Mucosa of gallbladder (tissue), 1 donor: ENCODE results near the gene TTC33. TPM values are rescaled to one million over a fixed set of nuclear protein-coding genes. Genes with fewer than 3 reads are reported as not detected.
A peak's percentile ranks its signal among the peaks of the same experiment; 100 is the strongest.
"Not testable (repeated sequence)": the region's sequence is repeated elsewhere in the genome, so short reads cannot be mapped to it uniquely, and the experiment has no call there.

Source experiments
- DNase-seq: peaks from one replicate; pipeline ENCODE4 v3.0.0-alpha.2; 2020; ENCODE audit warnings: low spot score
- total RNA-seq: library from RNA; stranded (reverse); gene quantifications from one replicate; pipeline ENCODE4 v1.2.1, GENCODE V29; 2021
- donor health status: DM: no; HTN: no; CAD: no.

The TTC33 gene
- total RNA-seq, 1 donor from 2014 or later, result 17.6 TPM

DNA sequence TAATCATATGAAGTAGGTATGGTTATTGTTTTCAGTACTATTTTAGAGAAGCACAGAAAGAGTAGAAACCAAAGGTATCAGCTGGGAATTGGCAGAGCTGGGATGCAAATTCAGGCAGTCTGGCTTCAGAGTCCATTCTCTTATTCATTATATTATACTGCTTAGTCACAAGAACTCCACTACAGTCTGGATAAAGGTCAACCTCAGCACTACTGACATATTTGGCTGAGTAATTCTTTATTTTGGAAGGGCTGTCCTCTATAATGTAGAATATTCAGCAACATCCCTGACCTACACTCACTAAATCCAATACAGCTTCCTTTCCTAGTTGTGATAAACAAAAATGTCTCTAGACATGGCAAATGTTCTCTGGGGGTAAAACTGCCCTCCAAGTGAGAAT lies 38.5 kb downstream of the TTC33 start:
- DNase-seq, result no peak

DNA sequence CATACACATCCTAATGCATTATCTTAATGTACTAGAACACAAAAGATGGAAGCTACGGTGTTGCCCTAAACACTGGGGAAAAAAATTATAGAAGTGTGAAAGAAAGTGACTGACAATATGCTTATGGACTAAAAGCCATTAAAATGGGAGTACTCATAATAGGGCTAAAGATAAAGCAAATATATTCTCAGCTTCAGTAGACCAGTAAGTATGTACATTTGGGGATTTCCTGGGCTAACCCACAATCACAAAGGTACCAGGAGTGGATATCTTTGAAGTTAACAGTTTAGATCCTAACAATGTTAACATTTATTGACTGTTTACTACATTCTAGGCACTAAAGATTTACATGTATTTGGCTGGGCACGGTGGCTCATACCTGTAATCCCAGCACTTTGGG lies 39.2 kb downstream of the TTC33 start:
- DNase-seq, result no peak

DNA sequence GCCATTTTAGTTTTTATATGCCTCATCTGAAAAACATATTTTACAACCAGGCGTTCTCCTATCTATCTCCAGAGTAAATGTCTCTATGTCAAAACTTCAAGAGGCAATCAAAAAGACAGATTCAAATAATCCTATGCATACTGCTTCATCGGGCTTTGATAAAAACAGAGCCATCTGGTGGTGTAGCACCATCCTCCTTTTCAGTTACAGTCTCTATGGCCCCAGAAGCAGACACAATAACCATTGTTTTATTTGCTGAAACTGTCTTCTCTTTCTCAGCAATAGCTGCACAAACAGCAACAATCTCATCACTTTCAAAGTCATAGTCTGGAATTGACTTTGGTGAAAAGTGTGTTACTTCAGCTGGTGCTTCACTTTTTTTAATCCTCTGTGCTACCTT lies 39.8 kb downstream of the TTC33 start:
- DNase-seq, result no peak

DNA sequence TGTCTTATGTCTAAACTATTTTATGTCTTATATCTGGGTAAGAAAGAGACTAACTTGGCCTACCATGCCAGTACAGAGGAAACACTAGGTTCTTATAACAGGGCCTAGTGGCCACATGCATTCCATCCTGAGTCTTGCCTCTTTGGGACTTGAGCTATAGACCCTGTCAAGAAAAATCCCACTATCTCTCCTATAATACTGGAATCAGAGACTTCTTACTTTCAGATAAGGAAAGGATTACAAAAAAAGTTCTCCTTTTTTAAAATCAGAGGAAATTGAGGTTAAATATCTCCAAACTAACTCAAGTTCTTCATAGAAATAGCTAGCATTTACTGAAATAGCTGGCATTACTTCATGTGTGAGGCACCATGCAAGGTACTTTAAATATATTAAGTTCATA lies 41.8 kb downstream of the TTC33 start:
- DNase-seq, result no peak

DNA sequence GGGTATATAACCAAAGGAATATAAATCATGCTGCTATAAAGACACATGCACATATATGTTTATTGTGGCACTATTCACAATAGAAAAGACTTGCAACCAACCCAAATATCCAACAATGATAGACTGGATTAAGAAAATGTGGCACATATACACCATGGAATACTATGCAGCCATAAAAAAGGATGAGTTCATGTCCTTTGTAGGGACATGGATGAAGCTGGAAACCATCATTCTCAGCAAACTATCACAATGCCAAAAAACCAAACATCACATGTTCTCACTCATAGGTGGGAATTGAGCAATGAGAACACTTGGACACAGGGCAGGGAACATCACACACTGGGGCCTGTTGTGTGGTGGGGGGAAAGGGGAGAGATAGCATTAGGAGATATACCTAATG lies 45.2 kb downstream of the TTC33 start:
- DNase-seq, result not testable (repeated sequence)

DNA sequence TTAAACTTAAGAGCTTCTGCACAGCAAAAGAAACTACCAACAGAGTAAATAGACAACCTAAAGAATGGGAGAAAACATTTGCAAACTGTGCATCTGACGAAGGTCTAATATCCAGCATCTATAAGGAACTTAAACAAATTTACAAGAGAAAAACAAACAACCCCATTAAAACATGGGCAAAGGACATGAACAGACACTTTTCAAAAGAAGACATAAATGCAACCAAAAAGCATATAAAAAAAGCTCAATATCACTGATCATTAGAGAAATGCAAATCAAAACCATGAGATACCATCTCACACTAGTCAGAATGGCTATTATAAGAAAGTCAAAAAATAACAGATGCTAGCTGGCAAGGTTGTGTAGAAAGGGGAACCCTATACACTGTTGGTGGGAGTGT lies 50.3 kb downstream of the TTC33 start:
- not testable (repeated sequence) for DNase-seq

DNA sequence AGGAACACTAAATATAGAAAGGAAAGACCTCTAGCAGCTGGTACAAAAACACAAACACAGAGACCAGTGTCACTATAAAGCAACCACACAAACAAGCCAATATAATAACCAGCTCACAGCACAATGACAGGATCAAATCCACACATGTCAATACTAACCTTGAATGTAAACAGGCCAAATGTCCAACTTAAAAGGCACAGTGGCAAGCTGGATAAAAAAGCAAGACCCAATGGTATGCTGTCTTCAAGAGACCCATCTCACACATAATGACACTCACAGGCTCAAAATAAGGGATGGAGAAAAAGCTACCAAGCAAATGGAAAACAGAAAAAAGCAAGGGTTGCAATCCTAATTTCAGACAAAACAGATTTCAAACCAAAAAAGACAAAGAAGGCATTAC lies 53.7 kb downstream of the TTC33 start:
- not testable (repeated sequence) for DNase-seq

DNA sequence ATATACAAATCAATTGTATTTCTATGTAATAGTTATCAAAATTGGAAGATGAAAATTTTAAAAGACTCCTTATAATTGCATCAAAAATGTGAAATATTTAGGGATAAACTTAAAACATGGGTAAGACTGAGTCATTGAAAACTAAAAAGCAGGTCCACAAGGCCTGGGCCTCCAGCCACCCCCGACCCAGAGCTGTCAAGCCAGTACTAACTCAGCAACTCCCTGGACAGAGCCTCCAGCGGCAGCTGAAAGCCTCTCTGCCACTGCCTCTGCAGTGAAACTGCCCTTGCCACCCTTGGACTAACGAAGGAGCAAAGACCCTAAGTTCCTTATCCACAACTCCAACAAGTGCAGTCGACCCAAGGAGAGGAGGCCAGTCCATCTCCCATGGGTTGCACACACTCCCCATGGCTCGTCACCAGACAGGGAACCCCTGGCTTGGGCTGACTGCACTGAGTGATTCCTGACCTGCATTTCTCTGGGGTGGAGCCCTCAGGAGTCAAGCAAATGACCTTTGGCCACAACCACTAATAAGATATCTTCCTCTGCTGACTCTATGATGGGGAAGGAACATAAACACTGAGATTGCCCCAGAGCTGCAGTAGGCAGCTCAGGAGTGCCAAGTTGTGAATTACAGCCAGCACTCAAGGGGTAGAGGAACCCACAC lies 55.5 kb downstream of the TTC33 start:
- no peak for DNase-seq

DNA sequence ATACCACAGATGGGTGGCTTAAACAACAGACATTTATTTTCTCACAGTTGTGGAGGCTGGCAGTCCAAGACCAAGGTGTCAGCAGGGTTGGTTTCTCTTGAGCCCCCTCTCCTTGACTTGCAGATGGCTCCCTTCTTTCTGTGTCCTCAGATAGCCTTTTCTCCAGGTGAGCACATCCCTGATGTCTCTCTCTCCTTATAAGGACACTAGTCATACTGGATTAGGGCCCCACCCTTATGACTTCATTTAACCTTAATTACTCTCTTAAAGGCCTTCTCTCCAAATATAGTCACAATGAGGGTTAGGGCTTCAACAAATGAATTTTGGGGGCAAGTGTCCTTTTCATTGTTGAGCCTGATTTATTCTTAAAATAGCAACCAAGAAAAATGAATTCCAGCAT lies 61.3 kb downstream of the TTC33 start:
- no peak for DNase-seq

DNA sequence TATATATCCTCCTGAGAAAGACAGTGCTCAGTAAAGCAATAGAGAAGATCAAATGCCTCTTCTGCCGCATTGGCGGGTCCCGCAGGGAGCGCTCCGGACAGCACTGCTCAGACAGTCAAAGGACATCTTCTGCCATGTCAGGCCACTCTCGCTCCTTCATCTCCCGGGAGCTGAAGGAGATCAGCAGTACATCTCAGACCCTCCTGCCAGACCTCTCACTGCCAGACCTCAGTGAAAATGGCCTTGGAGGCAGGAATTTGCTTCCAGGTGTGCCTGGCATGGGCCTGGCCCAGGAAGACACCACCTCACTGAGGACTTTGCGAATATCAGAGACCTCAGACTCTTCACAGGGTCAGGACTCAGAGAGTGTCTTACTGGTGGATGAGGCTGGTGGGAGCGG lies 63.9 kb downstream of the TTC33 start:
- DNase-seq, result no peak

DNA sequence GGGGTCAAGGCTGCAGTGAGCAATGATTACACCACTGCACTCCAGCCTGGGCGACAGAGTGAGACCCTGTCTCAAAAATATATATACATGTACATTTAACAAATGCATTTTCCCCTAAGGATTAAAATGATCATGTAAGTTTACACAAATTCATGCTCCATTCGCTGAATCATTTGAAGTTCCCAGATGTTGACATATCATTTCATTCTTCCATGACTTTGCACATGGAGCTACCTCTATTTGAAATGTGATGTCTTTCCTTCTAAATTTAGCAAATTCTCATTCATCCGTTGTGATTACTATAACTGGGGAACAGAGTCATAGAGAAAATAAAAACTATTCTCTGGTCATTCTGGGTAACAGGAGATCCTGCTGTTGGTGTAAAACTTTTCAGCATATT lies 65.5 kb downstream of the TTC33 start:
- no peak for DNase-seq

DNA sequence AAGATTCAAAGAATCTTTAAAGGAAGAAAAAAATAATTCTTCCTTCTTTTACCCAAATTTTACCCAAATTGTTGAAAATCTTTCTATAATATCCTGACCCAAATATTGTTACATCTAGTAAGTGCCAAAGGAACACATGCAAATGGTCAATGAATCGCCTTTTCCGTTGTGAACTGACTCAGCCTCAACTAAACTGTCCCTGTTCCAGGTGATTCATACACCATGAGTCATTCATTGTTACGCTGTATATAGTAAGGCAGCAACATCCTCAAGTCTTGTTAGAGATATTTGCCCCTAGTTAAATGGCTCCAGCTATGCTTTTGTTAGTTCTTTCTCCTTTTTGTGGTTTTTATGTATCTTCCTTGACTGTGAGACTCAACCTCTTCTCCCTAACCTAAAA lies 66.3 kb downstream of the TTC33 start:
- DNase-seq, result no peak

DNA sequence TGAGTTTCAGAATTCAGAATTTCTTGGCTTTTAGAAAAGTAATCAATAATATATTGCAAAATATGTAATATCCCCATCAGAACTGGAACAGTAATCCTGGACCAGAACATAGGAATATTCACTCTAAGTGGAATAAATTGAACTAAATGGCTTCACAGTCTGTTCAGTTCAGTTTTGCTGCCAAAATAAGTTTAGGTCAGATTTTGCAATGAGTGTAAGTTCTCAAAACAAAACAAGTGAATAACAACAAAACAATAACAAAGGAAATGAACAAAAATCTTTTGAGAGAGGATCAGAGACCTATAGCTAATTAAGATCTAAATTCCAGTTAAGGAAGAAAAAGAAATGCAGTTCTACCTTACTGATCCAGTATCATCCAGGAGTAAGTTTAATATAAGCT lies 66.8 kb downstream of the TTC33 start:
- no peak for DNase-seq

DNA sequence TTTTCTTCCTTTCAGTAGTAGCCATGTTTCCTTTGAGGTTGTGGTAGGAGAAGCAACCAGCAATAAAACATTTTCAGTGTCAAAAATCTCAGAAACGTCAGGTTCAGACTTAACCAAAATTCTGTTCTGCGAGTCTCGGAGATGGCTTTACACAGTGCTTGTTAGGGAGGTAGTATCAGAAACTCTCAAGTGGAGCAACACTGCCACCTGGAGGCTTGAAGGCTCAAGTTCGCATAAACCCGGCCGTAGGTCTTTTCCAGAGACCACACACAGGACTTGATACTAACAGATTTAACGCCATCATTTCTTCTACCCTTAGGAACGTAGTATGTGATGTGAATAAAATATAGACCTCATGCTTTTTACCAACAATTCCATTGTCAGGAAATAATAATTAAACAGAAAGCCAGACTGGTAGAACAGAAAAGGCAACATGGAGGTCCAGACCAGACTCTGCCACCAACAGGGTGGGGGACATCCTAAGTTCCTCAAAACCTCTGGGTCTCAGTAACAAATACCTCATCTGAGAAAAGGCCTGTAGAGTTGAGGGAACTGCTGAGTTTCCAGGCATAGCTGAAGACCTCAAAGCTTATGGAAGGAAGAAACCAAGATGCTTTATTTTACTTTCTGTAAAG lies 67.5 kb downstream of the TTC33 start:
- DNase-seq, result peak; percentile 90

DNA sequence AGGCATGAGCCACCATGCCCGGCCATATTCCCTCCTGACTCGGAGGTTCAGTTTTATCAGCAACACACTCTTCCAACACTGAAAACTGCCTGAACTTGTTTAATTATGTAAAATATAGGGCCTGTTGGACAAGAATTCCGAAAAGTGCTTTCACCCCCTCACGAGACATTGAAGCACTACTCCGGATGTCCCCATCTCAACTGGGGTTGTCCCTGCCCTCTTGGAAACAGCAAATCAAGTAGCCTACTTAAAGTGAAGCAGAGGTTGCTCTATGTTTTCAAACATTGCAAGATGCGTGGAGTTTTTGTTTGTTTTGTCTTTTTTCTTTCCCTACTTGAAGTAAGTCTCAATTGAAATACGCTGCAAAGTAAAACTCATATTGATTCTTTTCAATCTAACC lies 68.4 kb downstream of the TTC33 start:
- no peak for DNase-seq

DNA sequence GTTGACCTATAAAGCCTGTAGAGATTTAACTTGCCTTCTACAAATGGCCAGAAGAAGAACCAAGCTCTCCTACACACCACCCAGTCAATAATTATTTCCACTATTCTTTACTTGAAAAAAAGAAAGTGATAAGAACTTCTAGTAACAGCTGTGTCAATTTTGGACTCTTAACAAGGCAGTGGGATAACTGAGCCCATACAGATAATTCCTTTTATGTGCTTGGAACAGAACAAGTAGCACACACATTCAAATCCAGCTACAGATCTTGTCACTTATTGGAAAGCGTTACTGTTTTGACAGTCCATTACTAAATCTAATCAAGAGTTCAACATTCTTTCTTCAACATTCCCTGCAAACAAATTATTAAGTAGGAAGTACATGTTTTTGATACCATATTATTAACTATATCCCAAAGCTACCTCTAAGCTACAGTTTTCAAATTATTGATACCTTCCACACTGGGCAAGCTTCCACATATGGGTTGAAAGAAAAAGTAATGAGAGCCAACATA lies 69.7 kb downstream of the TTC33 start:
- DNase-seq, result no peak

DNA sequence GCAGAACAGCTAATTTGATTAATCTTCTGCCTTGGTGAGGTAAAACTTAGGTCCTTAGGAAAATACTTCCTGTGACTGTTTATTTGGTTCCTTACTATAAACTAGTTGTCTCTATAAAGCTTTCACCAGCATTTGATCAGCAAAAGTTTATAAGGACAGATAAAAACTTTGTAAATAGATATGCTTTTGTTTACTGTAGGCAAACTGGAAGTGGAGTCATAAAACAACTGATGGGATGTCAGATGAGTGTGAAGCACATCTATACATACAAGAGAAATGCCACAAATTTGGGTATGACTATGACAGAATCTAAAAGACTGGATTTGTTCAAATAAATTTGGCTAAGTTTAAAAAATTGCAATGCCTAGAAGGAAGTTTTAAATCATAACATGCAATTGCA lies 70.6 kb downstream of the TTC33 start:
- DNase-seq, result no peak

DNA sequence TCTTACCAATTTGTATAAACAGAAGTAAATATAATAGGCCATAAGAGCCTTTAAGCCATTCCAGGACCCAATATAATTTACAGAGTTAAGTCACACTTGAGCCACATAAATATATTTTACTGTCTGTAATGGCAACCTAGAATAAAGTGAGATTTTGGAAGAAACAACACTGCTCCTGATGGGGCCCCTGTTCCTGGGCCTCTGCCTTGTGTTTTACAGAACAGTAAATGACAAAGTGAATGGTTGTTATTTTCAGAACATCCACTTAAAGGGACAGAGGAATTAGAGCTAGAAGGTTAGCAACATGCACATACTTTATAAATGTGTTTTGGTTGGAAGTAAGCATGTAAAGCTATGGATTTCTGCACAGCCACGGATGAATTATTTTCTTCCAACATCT lies 72.5 kb downstream of the TTC33 start:
- DNase-seq, result no peak

DNA sequence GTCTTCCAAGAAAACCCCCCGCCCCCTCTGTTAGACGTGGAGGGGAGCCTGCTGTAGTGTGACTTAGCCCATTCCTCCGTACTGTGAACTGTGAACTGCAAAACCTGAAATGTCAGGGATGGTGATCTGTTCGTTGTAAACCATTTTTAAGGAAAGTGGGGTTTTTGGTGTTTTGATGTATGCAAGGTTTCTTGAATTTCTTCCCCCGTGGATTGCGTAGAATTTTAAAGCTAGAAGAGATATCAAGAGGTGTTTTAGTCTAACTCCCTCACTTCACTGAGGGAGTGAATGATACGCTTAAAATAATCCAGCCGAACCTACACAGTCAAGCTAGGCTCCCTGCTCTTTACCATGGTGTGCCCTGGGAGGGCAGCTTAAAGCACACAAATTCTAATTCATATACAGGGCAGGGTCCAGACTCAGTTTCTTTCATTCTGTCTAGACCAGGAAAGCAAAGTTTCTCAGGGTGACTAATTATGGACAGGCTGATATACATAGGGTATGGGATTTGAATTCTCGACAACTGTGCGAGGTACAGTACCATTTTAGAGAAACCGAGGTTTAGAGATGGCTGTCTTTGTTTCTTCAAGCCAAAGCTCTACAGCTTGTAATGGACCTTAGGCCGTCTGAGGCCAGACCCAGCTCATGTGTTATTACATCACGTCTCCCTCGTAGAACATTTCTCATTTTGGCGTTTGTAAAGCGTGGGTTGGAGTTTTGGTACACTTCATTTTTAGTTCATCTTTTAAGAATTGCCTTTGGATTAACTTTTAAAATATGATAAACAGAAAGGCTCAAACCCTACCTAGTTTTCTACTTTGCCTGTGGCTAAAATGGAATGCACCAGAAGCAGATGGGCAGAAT lies 73.4 kb downstream of the TTC33 start:
- no peak for DNase-seq

DNA sequence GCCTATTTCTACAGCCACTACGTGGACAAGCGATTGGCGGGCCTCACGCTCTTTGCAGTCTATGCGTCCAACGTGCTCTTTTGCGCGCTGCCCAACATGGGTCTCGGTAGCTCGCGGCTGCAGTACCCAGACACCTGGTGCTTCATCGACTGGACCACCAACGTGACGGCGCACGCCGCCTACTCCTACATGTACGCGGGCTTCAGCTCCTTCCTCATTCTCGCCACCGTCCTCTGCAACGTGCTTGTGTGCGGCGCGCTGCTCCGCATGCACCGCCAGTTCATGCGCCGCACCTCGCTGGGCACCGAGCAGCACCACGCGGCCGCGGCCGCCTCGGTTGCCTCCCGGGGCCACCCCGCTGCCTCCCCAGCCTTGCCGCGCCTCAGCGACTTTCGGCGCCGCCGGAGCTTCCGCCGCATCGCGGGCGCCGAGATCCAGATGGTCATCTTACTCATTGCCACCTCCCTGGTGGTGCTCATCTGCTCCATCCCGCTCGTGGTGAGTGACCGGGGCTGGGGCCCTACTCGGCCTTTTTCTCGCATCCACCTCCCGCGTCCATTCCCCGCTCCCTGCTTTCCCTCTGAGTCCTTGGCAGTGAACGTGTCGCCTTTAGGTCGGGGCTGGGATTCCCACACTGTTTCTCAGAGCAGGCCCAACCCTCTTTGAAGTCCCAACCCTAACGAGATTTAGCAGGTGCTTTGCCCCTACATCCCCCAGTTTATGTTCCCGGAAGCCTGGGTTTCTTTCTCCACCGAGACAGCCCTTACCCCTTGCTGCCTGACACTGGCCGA lies 74.2 kb downstream of the TTC33 start:
- DNase-seq, result no peak

DNA sequence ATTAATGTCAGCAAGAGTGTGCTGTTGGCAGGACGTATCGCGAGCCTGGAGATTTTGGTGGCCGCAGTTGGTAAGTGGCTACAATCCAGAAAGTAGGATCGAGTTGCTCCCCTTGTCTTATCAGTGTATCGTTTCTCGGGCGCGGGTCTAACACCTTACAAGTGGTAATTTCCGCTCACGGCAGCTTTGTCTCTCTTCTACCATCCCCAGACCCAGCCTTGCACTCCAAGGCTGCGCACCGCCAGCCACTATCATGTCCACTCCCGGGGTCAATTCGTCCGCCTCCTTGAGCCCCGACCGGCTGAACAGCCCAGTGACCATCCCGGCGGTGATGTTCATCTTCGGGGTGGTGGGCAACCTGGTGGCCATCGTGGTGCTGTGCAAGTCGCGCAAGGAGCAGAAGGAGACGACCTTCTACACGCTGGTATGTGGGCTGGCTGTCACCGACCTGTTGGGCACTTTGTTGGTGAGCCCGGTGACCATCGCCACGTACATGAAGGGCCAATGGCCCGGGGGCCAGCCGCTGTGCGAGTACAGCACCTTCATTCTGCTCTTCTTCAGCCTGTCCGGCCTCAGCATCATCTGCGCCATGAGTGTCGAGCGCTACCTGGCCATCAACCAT lies 74.9 kb downstream of the TTC33 start:
- DNase-seq, result no peak
